Chondrocyte (in vitro differentiated cells): Measurements from ENCODE around the gene CACNB4. TPM values are rescaled to one million over a fixed set of nuclear protein-coding genes. Genes with fewer than 3 reads are reported as not detected.
"Not testable (repeated sequence)": the region's sequence is repeated elsewhere in the genome, so short reads cannot be mapped to it uniquely, and the experiment has no call there.

Experiments
- DNase-seq: peaks from one replicate; pipeline ENCODE4 v3.0.0; 2021; ENCODE audit warnings: mixed read lengths, low spot score
- H3K27ac Mint-ChIP-seq: one replicate; pipeline ENCODE4 v1.8.0; 2021; ENCODE audit warnings: mild to moderate bottlenecking, moderate library complexity, mixed read lengths; ENCODE audit not compliant: unreplicated experiment
- H3K27me3 Mint-ChIP-seq: 2 replicates; pipeline ENCODE4 v1.8.0; 2021; ENCODE audit warnings: low read depth, mixed read lengths
- H3K36me3 Mint-ChIP-seq: 2 replicates; pipeline ENCODE4 v1.8.0; 2021; ENCODE audit warnings: low read depth, mixed read lengths
- H3K4me1 Mint-ChIP-seq: 2 replicates; pipeline ENCODE4 v1.8.0; 2021; ENCODE audit warnings: low read depth, mild to moderate bottlenecking, mixed read lengths
- H3K4me3 Mint-ChIP-seq: one replicate; pipeline ENCODE4 v1.8.0; 2021; ENCODE audit warnings: mild to moderate bottlenecking, moderate library complexity, mixed read lengths; ENCODE audit not compliant: unreplicated experiment
- H3K9me3 Mint-ChIP-seq: 2 replicates; pipeline ENCODE4 v1.8.0; 2021; ENCODE audit warnings: low read depth, mixed read lengths
- total RNA-seq: library from RNA; stranded (reverse); gene quantifications from 3 replicates; pipeline ENCODE4 v1.2.1, GENCODE V29; 2021
- TF ChIP-seq, protein P1 (sequence below): fragments of 200-600 bp; sonication (generic); IDR thresholded peaks from 2 replicates; pipeline ENCODE4 v1.5.0; 2021; ENCODE audit warnings: antibody characterized with exemption, mild to moderate bottlenecking, moderate library complexity

The CACNB4 gene
- total RNA-seq, 1 donor from 2014 or later = 2.1 TPM

GRCh38 chr2:151999053-151999452 lies 99.8 kb downstream of the CACNB4 start:
- Mint-ChIP-seq H3K27me3 (no peaks in the 10 kb centered on the region), H3K4me1 (peaks cover 13% of the 10 kb centered on the region), H3K4me3 (no peak overlapping the region), H3K27ac (no peak overlapping the region), H3K9me3 (no peaks in the 10 kb centered on the region), H3K36me3 (no peaks in the 10 kb centered on the region)
- TF ChIP-seq, protein P1, sequence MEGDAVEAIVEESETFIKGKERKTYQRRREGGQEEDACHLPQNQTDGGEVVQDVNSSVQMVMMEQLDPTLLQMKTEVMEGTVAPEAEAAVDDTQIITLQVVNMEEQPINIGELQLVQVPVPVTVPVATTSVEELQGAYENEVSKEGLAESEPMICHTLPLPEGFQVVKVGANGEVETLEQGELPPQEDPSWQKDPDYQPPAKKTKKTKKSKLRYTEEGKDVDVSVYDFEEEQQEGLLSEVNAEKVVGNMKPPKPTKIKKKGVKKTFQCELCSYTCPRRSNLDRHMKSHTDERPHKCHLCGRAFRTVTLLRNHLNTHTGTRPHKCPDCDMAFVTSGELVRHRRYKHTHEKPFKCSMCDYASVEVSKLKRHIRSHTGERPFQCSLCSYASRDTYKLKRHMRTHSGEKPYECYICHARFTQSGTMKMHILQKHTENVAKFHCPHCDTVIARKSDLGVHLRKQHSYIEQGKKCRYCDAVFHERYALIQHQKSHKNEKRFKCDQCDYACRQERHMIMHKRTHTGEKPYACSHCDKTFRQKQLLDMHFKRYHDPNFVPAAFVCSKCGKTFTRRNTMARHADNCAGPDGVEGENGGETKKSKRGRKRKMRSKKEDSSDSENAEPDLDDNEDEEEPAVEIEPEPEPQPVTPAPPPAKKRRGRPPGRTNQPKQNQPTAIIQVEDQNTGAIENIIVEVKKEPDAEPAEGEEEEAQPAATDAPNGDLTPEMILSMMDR = peak; percentile 80
- no peak for DNase-seq

GRCh38 chr2:151996243-151997003 lies 102.4 kb downstream of the CACNB4 start:
- no peak for DNase-seq
- no peaks in the 10 kb centered on the region for H3K9me3 Mint-ChIP-seq
- peaks cover 2% of the 10 kb centered on the region for H3K27me3 Mint-ChIP-seq
- H3K4me1 Mint-ChIP-seq = peaks cover 9% of the 10 kb centered on the region
- H3K27ac Mint-ChIP-seq = no peak overlapping the region
- no peaks in the 10 kb centered on the region for H3K36me3 Mint-ChIP-seq
- H3K4me3 Mint-ChIP-seq = no peak overlapping the region
- TF ChIP-seq, protein P1 = no peak

DNA sequence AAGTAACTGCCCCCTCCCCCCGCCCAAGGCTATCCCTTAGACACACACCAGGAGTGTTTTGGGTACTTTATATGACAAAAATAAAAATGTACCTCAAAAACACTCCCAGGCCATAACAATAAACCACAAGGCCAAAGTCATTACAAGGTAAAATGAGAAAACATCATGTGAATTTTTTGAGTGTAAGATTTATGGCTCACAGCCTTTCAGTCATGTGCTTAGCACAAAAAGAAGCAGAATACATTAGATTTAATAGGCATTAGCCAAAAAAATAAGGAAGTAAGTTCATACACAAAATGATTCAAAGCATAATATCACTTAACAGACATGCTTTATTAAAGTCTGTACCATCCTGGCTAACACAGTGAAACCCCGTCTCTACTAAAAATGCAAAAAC lies 103.7 kb downstream of the CACNB4 start:
- no peaks in the 10 kb centered on the region for H3K36me3 Mint-ChIP-seq
- TF ChIP-seq, protein P1 = no peak
- H3K4me1 Mint-ChIP-seq = peaks cover 9% of the 10 kb centered on the region
- H3K4me3 Mint-ChIP-seq = no peak overlapping the region
- H3K9me3 Mint-ChIP-seq = no peaks in the 10 kb centered on the region
- H3K27ac Mint-ChIP-seq = no peak overlapping the region
- no peak for DNase-seq
- H3K27me3 Mint-ChIP-seq = peaks cover 5% of the 10 kb centered on the region

DNA sequence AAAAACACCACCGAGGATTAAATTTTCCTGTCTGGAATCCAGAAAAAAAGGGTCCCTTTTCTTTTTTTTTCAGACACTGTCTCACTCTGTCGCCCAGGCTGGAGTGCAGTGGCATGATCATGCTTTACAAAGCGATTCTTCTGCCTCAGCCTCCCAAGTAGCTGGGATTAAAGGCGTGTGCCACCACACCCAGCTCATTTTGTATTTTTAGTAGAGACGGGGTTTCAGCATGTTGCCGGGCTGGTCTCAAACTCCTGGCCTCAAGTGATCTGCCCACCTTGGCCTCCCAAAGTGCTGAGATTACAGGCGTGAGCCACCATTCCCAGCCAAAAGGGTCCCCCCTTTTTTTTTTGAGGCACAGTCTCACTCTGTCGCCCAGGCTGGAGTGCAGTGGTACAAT lies 104.7 kb downstream of the CACNB4 start:
- H3K27me3 Mint-ChIP-seq, H3K27ac Mint-ChIP-seq, DNase-seq, H3K4me1 Mint-ChIP-seq, H3K36me3 Mint-ChIP-seq, H3K9me3 Mint-ChIP-seq, H3K4me3 Mint-ChIP-seq: not testable (repeated sequence)

DNA sequence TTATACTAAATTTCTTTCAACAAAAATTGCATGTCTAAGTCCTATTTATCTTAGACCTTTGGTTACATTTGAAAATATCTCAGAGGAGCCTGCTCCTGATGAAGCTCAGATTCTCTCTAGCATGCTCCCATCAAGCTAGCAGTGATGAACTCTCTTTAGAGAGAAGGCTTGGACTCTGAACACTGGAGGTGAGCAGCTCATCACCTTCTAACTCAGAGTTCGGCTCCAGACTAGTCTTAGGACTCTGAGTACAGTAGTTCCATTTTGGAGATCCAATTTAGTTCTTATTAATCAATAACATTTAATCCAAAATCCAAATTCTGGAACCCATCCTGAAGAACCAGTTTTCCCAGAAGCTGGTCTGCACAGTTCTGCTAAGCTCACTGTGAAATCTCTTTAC lies 107.8 kb downstream of the CACNB4 start:
- no peak overlapping the region for H3K4me3 Mint-ChIP-seq
- TF ChIP-seq, protein P1 = no peak
- no peak for DNase-seq
- no peak overlapping the region for H3K27ac Mint-ChIP-seq
- no peaks in the 10 kb centered on the region for H3K36me3 Mint-ChIP-seq
- peaks cover 5% of the 10 kb centered on the region for H3K27me3 Mint-ChIP-seq
- no peaks in the 10 kb centered on the region for H3K9me3 Mint-ChIP-seq
- H3K4me1 Mint-ChIP-seq = peaks cover 2% of the 10 kb centered on the region

DNA sequence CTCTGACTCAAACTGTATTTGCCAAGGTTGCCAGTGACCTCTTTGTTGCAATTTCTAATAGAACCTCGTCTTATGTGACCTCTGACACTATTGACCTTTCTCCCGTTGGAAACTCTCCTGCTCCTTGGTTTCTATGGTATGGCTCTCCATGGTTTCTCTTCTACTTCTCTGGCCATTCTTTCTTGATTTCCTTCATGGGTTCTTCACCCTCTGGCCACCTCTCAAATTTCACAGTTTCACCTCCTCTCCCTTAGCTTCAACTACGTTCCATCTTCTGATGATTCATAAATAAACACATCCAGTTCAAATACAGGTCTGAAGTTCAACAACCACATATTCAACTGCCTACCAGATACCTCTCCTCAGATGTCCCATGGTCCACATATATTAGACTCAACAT lies 109.5 kb downstream of the CACNB4 start:
- H3K36me3 Mint-ChIP-seq = no peaks in the 10 kb centered on the region
- no peak overlapping the region for H3K4me3 Mint-ChIP-seq
- DNase-seq = no peak
- H3K4me1 Mint-ChIP-seq = no peaks in the 10 kb centered on the region
- no peaks in the 10 kb centered on the region for H3K9me3 Mint-ChIP-seq
- H3K27ac Mint-ChIP-seq = no peak overlapping the region
- H3K27me3 Mint-ChIP-seq = peaks cover 5% of the 10 kb centered on the region
- TF ChIP-seq, protein P1 = no peak
